Panc1 (cell line): ENCODE results near the gene UNC5B.

Experiments used
- CTCF ChIP-seq: fragments of 450-650 bp; IDR thresholded peaks from 2 replicates; pipeline ENCODE4 v1.5.1; 2017; ENCODE audit warnings: mild to moderate bottlenecking
- POLR2AphosphoS5 ChIP-seq: IDR thresholded peaks from 2 replicates; pipeline ENCODE4 v1.6.1; 2012; ENCODE audit warnings: mild to moderate bottlenecking, low read depth, low read length, moderate library complexity
- REST ChIP-seq, 2 experiments: IDR thresholded peaks; 2 replicates each; pipeline ENCODE4 v1.6.1; 2011 to 2012; ENCODE audit warnings: low read depth in 2 of 2, control low read depth in 1 of 2, low read length in 1 of 2, mild to moderate bottlenecking in 1 of 2, moderate library complexity in 1 of 2; ENCODE audit not compliant: insufficient read depth in 1 of 2
- SIN3A ChIP-seq: IDR thresholded peaks from 2 replicates; pipeline ENCODE4 v1.6.1; 2012; ENCODE audit warnings: low read depth, mild to moderate bottlenecking, low read length, moderate library complexity, borderline replicate concordance; ENCODE audit not compliant: insufficient read depth
- TCF7L2 ChIP-seq: IDR thresholded peaks from 2 replicates; pipeline ENCODE4 v1.6.1; 2011; ENCODE audit warnings: mild to moderate bottlenecking, low read depth, low read length, inconsistent platforms

GRCh38 chr10:71249996-71250395, 37.6 kb downstream of the UNC5B start:
- no peak for TF ChIP-seq CTCF
- TF ChIP-seq POLR2AphosphoS5, result no peak
- TF ChIP-seq REST (IDR thresholded peaks at IDR 0.05; ENCODE audit: insufficient read depth in 1 of 2, low read depth in 2 of 2, low read length in 1 of 2), result no peak
- TF ChIP-seq TCF7L2, result no peak
- no peak for TF ChIP-seq SIN3A
